DMS153 (cell line): ENCODE data around the gene SND1.

ENCODE experiments used
- DNase-seq: peaks from one replicate; lab custom pipeline; 2025; lab: John Stamatoyannopoulos, UW

SND1 gene

DNA sequence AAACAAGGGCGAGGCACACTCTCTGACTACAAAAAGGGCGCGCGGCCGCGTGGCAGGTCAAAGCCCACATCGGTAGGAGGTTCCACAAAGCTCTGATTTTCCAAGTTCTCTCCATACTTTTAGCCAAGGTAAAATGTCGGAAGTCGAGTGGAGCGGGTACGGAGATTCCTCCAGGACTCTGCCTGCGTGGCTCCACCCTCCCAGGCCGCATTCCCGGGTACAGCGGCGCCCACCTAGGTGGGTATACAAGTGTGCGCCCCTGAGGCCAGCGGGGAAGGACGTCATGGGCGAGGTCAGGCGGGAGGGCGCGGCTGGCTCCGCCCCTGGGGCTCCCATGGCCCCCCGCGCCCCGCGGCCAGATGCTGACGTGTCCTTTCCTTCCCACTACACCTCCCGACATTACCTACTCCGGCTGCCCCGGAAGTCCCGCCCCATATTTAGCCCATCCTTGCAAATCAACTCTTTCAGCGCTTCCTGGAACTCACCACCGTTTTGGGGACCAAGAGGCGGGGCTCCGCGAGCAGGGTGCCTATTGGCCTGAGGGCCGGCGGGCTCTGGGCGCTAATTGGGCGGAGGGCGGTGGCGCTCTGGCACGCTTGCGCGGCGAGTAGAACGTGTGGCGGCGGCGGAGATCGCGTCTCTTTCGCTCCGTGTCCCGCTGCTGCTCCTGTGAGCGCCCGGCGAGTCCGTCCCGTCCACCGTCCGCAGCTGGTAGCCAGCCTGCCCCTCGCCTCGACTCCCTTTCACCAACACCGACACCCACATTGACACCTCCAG lies at the start of gene SND1:
Gene SND1, plus strand, starts transcription at position 639 of the 777 bp plus-strand sequence. CDS start 180 bp downstream, outside the sequence.
- DNase-seq, result peak; percentile 99

DNA sequence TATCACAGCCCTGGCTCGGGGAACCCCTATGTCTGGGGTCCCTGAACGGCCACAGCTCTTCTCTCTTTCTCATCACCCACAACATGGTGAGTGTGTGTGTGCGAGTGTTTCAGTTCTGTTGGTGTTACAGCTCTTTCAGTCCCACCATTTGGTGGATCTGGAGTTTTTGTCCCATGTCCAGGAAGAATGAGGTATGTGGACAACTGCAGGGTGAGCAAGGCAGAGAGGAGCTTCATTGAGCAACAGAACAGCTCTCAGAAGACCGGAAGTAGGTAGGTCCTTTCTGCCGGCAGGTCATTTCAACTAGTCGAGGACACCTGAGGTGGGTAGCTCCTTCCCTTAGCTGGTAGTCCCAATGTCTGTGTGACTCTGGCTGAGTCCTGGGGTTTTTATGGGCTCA lies 43.5 kb upstream of the SND1 start:
- no peak for DNase-seq

DNA sequence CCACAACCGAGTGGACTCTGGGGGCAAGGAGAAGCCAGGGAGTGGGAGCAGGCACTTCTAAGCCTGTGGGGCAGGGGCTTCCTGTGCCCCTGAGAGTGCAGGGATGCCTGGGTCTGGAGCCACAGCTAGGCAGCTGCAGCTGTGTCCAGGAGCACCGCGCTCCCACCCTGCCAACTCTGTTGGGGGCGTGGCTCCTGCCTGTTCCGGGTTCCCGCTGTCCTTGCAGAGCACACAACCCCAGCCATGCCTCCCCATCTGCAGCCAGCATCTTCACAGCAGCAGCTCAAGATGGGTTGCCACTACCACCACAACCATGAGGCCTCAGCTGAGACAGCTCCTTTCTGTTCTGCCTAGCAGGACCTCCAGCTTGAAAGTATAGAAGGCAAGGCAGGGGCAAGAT lies 42.7 kb upstream of the SND1 start:
- no peak for DNase-seq

DNA sequence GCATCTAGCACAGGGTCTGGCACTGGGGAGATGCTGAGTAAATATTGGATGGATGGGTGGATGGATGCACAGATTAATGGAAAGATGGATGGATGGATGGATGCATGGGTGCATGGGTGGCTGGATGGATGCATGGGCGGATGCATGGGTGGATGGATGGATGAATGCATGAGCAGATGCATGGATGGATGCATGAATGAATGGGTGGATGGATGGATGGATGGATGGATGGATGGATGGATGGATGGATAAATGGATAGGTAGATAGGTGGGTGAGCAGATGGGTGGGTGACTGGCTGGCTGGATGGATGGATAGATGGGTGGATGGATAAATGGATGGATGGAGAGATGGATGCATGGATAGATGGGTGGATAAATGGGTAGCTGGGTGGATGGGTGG lies 39.7 kb upstream of the SND1 start:
- DNase-seq, result no peak

DNA sequence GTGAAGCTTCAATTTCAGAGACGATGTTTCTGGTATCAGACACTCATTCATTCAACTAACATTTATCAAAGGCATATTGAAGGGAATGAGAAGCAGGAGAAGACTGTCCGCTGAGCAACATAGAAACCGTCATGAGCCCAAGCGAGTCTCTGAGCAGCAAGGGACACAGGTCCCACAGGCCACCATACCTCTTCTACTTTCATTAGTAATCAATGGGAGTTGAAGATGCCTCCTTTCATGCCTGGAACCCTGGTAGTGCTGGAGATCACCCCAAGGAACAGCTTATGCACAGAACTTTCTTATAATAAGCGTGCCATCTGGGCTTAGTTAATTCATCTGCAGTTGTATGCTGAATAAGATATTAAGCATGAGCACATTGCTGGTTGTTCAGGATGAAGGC lies 35.3 kb upstream of the SND1 start:
- no peak for DNase-seq

DNA sequence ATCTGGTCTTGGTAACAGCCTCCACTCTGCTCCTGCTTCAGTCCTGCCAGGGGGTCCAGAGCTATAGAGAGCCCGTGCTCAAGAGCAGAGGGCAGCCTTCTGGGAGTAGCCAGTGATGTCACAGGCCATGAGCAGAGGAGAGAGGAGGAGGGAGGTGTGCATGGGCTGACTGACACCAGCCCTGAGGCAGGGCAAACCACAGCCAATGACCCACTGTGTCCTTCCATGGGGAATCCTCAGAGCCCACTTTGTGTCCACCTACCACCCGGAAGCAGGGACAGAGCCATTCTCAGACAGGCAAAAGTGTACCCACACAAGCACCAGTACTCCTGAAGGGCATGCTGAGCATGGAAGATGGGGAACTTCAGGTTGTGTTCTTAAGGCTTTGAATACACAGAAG lies 34.0 kb upstream of the SND1 start, which contains the start of gene PAX4:
Gene PAX4, minus strand, starts transcription at position 101 of the 400 bp plus-strand sequence. CDS start 2,214 bp downstream, outside the sequence.
- DNase-seq, result no peak

DNA sequence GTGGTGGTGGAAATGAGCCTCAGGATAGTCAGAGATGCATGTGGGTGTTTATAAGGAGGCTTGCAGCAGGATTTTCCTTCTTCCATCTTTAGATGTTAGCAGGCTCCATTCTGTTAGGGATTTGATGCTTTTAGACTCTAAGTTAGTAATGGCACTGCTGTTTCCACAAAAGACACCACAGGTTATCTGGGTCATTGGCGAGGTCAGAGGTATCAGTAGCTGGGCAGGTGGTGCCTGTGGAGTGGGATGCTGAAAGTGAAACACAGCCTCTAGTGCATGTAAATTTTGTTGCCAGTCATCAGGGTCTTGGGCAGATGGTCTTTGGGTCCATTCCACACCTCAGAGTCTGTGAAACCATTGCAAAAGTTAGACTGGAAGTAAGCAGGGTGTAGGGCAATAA lies 33.2 kb upstream of the SND1 start:
- no peak for DNase-seq

DNA sequence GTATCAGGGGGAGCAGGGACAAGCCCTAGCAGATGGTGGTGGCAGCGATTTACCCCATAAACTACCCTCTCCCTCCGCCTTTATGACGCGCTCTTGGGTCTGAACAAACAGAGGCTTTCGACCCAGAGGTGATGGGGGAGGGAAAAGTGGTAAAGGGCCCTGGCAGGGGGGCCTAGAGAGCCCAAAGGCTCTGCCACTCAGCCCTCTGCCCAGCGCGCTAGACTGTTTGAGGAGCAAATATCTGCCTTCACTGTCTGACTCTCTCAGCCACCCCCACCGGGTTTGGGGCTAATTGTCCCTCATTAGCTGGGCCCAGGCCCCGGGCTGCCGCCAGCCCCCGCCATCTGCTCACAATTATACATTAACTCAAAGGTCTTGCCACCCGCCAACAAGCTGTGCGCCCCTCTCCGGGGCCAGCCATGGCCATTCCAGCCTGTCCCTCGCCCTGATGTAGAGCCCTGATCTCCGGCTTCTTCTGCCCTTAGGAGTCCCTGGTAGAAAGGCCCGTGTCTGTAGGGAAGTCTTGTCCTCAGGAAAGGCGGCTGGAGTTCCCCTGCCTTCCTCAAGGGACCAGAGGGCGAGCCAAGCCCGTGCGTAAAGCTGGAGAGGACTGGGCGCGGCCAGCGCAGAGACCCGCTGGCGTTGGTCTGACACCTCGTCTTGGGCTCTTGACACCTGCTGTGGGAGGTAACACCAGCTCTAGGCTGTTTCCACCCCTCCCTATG lies 32.2 kb upstream of the SND1 start:
- no peak for DNase-seq

DNA sequence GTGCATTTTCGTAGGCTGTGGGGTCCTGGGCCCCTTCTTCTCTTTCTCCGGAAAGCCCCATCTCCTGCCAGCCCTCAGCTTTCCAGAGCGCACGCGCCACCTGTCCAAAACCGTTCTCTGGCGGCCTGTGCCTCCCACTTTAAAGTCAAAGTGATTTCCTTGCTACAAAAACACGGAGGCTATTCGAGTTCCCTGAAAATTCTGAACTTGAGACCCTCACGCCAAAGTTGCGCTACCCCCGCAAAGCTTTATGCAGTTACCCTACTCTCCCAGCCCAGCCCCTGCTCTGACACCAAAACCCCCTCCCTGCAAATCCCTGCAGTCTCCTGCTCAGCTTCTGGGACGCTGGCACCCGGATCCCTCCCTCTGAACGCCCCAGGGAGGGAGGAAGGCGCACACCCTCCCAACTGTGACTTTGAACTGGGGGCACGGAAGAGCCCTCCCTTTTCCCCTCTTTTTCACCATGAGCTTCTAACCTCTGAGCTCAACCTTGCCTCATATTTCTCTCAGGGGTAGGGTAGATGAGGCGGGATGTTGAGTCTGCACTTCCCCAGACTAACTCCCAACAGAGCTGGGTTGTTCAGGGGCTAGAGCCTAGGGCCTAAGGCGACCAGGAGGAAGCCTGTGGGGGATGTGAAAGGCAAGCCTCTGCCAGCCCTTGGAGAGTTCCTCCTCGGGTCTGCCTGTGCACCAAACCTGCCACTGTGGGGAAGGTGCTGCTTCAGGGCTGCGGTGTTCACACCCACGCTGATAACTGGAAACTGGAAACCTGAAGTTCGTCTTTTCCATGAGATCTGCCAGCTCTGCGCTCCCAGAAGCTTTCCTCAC lies 31.4 kb upstream of the SND1 start:
- DNase-seq, result no peak

DNA sequence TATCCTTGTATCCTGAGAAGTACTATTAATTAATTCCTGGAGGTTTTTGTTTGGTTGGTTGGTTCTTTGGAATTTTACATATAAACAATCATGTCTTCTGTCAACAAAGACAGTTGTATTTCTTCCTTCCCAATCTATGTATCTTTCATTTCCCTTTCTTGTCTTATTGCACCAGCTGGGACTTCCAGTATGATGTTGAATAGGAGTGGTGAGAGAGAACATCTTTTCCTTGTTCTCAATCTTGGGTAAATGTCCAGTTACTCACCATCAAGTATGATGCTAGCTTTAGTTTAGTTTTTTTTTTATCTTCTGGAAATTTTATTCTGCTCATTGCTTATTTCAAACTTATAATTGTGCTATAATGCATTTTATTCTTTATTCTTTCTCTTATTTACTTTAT lies 26.7 kb upstream of the SND1 start:
- DNase-seq, result no peak

DNA sequence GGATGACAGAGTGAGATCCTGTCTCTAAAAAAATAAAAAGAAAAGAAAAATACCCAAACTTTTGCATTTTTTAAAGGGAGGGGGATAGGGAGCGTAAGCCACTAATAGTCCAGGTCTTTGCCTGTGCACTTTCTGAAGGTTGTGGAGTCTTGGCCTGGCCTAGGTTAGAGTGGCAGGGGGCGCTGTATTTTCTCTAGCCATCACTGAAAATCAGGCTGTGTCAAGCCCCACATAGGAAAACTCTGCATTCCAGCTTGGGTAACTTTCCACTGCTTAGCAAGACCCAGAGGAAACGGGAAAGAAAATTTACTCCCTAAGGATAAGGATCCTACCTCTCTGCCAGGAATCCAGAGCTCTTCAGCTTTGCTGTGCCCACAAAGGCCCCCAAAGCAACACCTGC lies 23.5 kb upstream of the SND1 start:
- no peak for DNase-seq

DNA sequence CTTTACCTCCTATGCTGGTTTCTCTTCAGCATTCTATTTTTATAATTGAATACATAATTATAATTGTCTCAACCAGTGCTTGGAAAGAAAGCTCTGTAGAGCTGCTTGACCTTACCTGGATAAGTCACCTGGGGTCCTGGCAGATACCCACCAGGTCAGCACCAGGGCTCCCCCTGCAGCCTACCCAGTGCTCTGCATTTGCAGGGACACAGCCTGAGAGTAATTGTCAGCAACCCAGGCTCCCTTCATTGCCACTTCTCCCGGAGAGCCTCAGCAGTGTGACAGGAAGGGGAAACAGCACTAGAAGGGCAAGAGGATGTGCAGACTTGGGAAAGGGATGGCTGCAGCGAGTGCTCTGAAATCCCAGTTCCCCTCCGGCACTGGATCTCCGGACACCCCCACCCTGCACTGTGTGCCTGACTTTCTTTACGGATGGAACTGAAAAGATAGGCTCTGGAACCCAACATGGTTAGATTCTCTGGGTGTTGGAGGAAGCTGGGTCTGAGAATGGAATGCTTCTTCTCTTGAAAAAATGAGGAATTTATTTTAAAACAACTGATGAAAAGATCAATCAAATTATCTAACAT lies 22.6 kb upstream of the SND1 start:
- peak; percentile 12 for DNase-seq

DNA sequence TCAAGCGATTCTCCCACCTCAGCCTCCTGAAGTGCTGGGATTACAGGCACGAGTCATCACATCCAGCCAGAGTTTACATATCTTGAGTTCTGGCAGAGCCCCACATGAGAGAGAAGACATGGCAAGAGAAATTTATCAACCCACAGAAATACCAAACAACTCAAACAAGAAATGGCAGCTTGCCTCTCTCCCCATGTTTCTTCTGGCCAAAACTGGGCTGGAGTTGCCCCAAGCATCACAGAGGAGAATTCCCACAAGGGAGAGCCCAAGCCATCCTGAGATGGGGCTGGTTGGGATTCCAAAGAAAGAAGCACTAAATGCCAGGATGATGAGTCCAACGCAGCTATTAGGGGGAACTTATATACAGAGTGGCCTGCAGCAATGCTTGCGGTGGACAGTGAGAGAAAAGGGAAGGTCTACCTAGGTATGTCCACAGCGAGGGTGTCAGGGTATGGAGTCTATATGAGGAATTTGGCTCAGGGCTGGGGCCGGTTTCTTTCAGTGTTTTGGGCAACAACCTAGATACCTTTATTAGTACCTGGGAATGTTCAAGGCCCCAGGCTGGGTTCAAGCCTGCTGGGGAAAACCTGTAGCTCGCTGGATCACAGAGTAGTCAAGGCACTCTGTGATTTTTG lies 19.6 kb upstream of the SND1 start:
- DNase-seq, result no peak

DNA sequence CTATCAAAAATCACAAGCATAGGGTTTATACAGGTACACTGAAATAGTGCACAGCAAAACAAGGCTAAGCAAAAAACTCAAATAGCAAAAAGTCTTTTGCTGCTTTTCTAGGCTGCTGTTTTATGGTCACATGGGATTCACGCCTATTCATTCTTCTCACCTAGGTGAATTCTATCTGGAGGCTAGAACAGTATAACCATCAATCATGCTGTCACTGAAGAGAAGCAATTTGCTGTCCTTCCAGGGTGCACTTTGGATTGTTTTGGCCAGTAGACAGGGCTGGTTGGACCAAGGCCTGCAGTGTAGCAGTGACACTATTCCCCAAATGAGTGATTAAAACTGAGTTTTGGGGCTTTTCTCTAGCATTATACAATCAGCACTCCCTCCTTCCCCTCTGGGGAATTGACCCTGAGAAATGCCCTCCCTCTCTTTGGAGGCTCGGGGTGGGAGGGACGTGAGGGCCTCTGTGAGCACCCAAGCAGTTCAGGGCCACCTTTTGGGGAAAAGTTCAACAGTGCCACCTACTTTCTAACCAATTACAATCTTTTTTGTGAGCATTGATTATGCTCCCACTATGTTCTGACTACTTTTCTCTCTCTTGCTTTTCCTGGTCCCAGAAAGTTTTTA lies 16.2 kb upstream of the SND1 start:
- DNase-seq, result no peak

DNA sequence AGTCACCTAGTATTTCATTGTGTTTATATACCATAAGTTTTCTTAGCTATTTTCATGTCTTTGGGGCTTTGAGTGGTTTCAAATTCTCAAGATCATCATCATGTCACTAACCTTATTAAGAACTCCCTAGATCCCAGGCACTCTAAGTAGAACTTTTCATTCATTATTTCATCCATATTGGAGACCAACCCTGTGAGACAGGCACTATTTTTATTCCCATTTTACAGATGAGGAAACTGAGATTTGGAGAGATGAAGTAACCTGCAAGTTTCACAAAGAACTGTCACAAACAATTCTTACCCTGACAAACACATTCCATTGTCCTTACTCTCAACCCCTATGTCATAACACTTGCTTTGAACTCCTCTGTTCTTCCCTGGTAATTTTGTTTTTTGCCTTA lies 13.8 kb upstream of the SND1 start:
- DNase-seq, result no peak

DNA sequence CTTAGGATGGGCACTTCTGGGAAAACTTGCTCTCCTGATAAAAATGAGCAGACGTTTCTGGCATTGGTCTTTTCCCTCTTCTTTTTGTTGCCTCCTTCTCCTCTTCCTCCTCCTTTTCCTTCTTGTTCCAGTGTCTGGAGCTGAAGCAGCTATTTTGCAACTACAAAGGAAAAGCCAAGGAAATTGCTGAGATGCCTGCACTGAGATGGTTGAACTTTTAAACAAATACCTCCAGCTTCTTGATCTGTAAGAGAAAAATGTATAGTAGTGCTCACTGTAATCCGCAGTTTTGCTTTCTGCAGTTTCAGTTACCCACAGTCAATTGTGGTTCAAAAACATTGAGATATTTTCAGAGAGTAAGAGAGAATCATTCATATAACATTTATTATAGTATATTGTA lies 7.5 kb upstream of the SND1 start:
- no peak for DNase-seq

DNA sequence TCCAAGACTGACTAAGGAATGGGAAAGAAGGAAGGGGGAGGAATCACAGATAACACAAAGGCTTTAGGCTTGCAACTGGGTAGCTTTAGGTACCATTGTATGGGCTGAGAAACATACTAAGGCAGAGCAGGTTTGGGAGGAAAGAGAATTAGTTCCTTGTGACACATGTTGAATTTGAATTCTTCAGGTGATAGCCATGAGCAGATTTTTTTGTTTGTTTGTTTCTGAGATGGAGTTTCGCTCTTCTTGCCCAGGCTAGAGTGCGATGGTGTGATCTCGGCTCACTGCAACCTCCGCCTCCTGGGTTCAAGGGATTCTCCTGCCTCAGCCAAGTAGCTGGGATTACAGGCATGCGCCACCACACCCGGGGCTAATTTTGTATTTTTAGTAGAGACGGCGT lies 4.4 kb upstream of the SND1 start:
- no peak for DNase-seq

DNA sequence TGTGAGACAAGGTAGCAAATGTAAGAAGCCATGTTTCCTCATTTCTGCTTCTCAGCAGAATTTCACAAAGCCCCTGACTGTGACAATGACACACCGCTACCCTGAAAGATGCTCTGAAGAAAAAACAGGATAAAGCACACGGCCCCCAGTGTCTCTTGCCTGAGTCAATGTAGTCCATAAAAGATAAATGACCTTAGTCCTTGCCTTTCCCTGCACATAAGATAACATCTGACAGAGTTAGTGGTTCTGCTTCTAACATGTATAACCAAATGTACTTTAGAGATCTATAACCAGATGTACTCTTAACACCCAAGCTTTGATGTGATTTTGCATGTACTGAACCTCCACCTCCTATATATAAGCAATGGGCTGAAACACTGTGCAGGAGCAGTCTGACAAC lies 3.0 kb upstream of the SND1 start:
- DNase-seq, result no peak

DNA sequence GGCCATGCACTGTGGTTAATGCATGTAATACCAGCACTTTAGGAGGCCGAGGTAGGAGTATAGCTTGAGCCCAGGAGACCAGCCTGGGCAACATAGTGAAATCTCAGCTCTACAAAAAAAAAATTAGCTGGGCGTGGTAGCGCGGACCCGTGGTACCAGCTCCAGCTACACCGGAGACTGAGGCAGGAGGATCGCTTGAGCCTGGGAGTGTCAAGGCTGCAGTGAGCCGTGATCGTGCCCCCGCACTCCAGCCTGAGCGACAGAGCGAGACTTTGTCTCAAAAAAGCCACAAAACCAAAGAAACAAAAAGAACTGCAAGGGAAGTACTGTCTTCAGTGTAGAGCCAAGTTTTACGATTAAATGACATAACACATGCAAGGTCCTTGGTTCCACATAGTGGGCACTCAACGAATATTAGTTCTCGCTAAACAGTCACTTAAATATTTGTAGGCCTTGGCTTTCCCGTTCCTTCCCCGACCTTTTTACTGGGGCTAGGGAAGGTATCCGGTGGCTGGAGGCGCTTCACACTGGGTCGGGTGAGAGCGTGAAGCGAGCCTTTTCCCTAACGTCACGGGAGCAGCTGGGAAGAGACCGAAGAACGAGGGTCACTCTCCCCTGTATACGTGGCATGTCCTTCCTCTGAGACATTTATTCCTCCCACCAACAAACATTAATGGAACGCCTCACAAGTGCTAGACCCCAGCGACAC lies 993 bp upstream of the SND1 start:
- peak; percentile 57 for DNase-seq
